G401 (cell line): ENCODE results near the gene FBXW8. TPM values are rescaled to one million over a fixed set of nuclear protein-coding genes. Genes with fewer than 3 reads are reported as not detected.

Experiments used
- DNase-seq: peaks from one replicate; pipeline ENCODE4 v3.0.0-alpha.2; 2015; ENCODE audit warnings: low spot score
- in situ Hi-C: cut with HindIII; loops from 2 replicates; pipeline ENCODE4 v1.10.0; 2016; ENCODE audit warnings: low sequenced_read_pairs, mixed read lengths
- total RNA-seq: library from RNA; depleted of rRNA; stranded (reverse); fragments of >200 nt; shearing (Covaris generic); gene quantifications from 2 replicates; pipeline ENCODE4 v1.2.3, GENCODE V29; 2014; rRNA removed

The FBXW8 gene, protein sequence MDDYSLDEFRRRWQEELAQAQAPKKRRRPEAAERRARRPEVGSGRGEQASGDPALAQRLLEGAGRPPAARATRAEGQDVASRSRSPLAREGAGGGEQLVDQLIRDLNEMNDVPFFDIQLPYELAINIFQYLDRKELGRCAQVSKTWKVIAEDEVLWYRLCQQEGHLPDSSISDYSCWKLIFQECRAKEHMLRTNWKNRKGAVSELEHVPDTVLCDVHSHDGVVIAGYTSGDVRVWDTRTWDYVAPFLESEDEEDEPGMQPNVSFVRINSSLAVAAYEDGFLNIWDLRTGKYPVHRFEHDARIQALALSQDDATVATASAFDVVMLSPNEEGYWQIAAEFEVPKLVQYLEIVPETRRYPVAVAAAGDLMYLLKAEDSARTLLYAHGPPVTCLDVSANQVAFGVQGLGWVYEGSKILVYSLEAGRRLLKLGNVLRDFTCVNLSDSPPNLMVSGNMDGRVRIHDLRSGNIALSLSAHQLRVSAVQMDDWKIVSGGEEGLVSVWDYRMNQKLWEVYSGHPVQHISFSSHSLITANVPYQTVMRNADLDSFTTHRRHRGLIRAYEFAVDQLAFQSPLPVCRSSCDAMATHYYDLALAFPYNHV
- 18.4 and 21.6 TPM in 2 replicates for total RNA-seq

DNA sequence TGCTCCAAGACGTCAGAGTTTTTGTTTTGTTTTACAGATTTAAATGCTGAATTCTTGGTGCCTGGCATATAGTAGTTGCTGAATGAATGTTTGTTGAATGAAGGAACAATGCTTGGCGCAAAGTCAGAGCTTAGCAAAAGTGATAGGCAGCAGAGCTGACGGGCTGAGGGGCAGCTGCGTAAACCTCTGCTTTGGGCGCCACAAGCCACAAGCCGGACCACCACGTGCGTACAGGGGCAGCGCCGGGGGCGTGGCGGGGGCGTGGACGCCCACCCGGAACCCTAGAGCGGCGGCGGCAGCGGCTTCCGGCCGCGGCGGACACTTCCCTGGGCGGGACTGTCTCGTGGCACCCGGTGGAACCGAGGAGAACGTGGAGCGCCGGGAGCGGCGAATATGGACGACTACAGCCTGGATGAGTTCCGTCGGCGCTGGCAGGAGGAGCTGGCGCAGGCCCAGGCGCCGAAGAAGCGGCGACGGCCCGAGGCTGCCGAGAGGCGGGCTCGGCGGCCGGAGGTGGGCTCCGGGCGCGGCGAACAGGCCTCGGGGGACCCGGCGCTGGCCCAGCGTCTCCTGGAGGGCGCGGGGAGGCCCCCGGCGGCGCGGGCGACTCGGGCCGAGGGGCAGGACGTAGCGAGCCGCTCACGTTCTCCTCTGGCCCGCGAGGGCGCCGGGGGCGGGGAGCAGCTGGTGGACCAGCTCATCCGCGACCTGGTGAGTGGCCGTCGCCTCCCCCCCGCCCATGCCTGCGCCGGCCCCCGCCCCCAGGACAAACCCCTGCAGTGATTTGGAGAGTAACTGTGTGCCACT is at the start of gene FBXW8:
Gene FBXW8 (plus strand): TSS at position 306 of the 807 bp plus-strand sequence. CDS start 88 bp downstream, at position 394.
- peak; percentile 43 for DNase-seq
- in situ Hi-C loops, result no loop called here

- DNase-seq, result no peak
Observed at GRCh38 chr12:116861320-116861719, 49.4 kb upstream of the FBXW8 start.

GRCh38 chr12:116862167-116862566 is 48.6 kb upstream of the FBXW8 start:
- no peak for DNase-seq
- in situ Hi-C loops, result no loop called here

More at GRCh38 chr12:116861320-116861719, 49.4 kb upstream of the FBXW8 start:
- in situ Hi-C loops, result no loop called here

- DNase-seq, result no peak
- in situ Hi-C loops, result no loop called here
Observed at GRCh38 chr12:116863275-116863767, 47.4 kb upstream of the FBXW8 start.

DNA sequence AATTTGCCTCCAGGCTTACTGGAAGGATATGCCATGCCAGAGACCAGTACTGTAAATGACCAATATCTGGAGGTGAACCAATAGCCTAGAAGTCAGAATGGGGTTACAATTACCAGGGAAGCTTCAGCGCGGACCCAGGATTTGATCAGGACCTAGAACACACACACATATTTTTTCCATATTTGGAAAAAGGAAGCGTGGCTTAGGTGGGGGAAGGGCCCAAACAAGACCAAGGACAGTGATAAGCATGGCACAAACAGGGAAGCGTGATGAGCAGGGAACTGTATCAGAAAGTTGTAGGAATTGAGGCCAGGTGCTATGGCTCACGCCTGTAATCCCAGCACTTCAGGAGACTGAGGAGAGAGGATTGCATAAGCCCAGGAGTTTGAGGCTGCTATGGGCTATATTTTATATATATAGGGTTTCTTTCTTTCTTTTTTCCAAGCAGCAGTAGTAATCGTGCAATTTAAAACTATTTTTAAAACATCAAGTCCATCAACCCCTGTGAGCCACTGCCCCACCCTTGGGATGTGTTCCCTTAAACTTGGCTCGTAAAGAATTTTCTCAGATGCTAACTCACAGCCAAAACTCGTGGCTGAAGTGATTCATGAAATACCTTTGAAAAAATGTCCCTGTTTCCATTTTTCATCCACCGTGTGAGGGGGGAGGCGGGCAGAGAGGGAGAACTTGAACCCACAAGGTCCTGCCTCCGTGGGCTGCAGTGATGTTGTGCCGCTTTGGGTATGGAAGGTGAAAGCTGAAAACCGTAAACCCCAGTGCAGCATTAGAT is 46.2 kb upstream of the FBXW8 start:
- no peak for DNase-seq
- in situ Hi-C loops, result no loop called here

DNA sequence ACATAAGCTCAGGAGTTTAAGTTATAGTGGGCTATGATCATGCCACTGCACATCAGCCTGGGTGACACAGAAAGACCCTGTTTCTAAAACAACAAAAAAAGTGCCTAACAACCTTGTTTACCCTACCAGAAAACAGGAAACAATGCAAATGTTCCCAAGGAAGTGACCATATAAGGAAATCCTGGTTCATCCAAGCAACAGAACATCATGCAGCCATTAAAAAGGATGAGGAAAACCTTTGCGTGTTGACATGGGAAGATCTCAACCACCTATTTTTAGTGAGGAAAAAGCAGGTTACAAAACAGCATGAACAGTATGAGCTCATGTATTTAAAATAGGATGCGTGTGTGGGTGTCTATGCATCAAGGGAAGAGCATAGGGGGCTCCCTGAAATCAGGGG is 43.2 kb upstream of the FBXW8 start:
- no peak for DNase-seq
- in situ Hi-C loops, result no loop called here

DNA sequence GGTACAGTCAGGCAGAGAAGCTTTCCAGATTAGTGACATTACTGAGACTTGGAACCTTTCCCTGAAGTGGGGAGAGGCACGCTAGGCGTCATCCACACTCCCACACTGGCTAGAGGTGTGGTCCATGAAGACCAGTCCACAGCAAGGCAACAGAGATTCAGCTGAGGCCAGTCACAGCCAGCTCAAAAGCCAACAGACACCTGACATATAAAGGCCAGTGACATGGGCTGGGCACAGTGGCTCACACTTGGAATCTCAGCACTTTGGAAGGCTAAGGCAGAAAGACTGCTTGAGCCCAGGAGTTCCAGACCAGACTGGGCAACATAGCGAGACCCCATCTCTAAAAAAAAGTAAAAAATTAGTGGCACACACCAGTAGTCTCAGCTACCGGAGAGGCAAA is 40.4 kb upstream of the FBXW8 start:
- in situ Hi-C loops, result no loop called here
- DNase-seq, result no peak

DNA sequence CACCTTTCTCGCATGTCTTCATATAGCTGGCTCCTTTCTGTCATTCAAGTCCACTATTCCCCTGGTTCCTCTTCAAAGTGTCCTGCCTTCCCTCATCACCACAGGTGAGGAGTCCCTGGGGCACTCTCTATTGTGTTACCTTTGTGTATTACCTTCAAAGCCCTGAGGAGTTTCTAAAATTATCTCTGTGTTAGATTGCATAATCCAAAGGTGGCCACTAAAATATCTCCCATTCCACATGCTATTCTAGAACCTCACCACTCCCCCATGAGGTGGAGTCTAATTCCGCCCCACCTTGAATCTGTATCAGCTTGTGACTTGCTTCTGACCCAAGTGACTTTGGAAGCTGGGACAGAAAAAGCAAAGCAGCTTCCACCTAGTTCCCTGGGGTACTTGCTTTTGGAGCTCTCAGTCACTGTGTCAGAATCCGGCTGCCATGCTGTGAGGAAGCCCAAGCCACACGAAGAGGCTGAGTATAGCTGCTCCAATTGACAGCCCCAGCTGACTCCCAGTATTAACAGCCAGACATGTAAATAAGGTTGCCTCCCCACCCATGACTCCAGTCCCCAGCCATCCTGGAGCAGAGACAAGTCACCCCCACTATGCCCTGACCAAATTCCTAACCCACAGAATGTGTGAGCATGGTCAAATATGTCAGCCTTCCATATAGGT is 36.3 kb upstream of the FBXW8 start:
- in situ Hi-C loops, result no loop called here
- DNase-seq, result no peak

DNA sequence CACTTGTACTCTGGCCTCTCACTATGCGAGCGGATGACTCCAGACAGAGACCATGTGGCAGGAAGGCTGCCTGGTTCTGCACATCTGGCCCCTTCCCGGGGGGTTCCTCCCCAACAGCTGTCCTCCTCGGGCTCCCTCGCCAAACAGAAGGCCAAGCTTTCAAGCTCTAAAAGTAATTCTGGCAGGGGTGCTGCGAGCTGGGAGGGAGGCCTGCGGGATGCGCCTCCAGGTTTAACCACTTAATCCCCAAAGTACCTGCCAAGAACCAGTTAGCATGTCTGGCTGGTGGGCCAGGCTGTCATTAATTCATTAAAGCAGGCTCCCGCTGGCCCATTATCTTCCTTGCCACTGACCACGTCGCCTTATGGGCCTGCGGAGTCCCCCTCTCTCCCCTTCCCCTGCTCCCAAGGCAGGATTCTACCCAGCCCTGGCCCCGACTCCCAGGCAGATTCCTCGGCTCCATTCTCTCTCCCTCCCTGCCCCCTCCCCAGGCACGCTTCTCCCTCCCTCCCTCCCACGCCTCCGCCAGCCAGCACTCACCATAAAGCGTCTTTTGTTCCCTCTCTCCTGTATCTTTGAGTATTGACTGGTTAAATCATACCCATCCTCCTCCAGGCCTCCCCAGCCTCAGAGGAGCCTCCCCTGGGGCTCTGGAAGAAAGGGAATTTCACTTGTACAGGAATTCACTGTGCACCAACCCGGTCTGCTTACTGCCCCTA is 34.4 kb upstream of the FBXW8 start:
- no peak for DNase-seq
- in situ Hi-C loops, result no loop called here

DNA sequence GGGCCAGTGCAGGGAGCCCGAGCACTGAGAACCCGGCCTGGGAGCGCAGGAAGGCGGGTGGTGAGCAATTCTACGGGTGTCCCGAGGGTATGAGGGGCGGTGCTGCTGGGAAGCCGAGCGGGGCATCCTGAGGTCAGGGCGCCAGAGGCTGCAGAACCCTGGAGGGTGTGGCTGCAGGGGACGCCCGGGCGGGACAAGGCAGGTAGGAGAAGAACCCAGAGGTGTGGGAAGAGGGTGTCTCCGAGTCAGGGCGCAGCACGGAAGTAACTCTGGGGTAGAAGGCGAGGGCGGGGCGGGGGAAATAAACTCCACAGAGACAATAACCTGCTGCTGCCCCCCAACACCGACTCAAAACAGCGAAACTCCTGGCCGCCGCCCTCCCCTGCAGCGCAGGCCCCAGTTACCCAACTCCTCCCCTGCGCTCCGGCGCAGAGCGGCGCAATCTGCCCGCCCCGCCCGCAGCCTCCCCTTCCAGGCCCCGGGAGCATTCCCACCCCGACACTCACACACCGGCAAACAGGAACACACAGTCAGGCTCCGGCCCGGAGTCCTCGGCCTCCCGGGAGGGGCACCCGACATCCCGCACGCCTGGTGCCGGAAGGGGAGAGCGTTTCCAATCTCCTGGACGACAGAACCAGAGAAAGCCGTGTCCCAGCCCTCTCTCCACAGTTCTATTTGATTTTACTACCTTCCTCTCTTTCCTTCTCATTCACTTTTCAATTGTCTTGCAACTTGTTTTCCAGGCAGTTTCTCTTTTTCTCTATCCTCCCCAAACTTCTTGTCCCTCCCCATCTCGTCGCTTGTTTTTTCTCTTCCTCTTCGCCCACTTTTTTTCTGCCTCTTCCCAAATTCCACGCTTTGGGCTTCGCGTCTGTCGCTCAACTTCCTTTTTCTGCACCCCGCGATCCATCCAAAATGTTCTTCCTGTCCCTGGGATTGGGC is 31.9 kb upstream of the FBXW8 start:
- no peak for DNase-seq
- in situ Hi-C loops, result no loop called here

DNA sequence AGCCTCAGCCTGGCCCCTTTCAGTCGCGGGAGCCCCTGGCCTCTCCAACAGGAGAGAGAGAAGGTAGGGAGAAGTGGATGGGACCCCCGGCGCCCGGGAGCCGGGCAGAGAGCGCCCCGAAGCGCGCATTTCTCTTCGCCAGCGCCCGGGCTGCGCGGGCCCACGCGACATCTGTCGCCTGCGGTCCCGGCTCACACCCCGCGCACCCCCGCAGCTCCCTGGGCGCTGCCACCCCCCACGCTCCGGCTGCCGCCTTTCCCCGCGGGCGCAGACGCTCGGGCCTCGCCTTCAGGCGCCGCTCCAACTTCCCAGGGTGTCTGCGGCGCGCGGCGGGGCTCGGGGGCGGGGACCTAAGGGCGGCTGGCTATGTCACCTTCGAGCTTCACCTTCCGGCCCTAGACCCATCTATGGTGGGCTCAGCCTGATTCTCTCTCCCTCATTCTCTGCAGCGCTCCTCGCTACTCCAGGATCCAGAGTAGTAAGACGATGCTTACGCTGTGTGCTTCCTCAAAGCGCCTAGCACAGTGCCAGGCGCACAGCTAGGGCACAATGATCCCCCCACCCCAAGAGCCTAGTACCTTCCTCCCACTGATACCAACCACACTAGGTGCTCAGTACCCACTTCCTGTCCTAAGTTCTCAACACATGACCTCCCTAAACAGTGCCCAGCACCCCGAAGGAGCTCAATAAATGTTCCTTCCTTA is 31.1 kb upstream of the FBXW8 start:
- in situ Hi-C loops, result no loop called here
- no peak for DNase-seq

DNA sequence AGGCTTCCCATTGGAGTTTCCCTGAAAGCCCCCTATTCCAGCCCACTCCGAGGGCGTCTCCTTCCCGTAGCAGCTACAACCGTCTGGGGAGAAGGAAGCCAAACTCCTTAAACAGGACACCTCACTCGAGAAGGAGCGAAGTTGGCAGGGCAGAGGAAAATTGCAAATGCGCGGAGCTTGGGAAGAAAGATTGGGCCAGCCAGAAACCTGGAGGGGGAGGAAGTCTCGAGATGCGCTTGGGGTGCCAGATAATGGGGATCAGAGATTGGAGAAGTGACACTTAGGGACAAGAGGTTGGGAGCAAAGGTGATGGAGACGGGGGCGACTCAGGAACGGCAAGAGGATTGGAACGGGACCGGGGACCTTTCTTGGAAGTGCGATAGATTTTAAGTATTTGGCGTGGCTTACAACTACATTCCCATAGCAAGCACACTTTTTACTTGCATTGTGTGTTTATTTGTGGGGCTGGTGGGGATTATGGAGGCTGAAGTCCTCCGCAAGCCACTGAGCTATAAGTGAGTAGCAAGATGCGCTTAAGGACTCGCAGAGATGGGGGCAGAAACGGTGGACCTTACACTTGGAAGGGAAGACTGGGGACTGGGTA is 30.4 kb upstream of the FBXW8 start:
- no peak for DNase-seq
- in situ Hi-C loops, result no loop called here

- no peak for DNase-seq
- in situ Hi-C loops, result no loop called here
Observed at GRCh38 chr12:116880817-116881324, 29.9 kb upstream of the FBXW8 start.

- in situ Hi-C loops, result no loop called here
- DNase-seq, result no peak
Observed at GRCh38 chr12:116881325-116881876, 29.3 kb upstream of the FBXW8 start, which contains the start of gene HRK. TSS of gene HRK (minus strand) at chr12:116881441. CDS start at chr12:116881307, 134 bp downstream.

DNA sequence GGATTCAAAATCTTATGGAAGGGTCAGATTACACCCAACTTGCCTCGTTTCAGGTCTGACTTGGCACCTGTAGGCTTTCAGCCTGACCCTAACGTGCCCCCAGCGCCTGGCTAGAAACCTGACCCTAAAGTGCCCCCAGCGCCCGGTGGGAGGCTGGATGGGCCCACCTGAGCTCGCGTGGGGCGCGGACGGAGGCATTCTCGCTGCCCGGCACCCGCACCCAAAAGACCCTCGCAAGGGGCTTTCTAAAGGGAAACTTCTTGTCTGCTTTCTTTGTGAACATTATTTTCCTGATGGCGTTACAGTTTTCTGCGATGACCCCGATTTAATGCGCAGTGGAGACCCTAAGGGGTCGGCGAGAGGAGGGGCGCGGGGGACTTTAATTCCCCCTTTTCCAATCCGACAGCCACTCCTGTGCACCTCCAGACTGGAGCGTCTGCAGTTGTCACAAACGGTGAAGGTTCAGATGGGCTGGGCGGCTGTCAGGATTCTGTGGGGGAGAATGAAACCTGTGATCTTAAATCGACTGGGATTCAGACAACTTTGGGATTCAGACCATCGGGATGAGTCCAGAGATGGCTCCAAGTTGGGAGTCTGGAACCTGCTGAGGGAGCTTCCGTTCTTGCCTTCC is 28.8 kb upstream of the FBXW8 start:
- DNase-seq, result no peak
- in situ Hi-C loops, result no loop called here
